HG03064 (cell line): ENCODE measurements around the gene FER.
A peak's percentile ranks its signal among the peaks of the same experiment; 100 is the strongest.
"Not testable (repeated sequence)": the region's sequence is repeated elsewhere in the genome, so short reads cannot be mapped to it uniquely, and the experiment has no call there.

Experiments used
- ATAC-seq: cut with Tn5 transposase; IDR thresholded peaks from one replicate; pipeline ENCODE4 v1.9.1; 2021; ENCODE audit warnings: low read depth; ENCODE audit not compliant: unreplicated experiment

Gene FER

DNA sequence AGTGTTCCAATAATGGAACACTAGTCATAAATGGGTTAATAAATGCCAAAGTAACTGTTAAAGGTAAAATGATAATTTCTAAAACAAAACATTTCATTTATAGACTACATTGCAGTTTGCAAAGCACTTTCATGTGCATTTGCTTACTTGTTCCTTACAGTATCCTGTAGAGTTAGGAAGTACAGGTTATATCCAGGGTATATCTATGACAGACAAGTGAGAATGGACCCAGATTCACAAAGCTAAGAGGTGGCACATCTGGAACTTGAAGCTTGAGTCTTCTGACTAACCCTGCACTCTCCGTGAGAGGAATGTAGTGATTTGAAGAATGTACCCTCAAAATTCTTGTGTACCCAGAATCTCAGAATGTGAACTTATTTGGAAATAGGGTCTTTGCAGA is 121.4 kb downstream of the FER start:
- no peak for ATAC-seq

DNA sequence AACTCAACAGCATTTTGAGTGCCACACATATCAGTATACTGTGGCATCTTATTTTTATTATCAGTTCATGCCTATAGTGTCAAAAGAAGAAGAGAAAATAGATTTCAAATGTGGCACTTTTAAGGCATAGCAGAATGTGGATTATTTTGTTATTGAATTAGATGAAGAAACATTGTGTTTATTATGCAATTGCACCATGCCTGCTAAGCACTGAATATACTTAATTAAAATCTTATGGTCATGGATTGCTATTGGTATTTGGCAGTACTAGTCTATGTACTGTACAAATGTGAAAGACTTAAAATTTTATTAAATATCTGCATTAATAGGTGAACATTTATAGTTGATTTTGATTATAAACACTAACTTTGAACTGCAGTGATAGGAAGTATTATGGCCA is 128.8 kb downstream of the FER start:
- ATAC-seq, result no peak

DNA sequence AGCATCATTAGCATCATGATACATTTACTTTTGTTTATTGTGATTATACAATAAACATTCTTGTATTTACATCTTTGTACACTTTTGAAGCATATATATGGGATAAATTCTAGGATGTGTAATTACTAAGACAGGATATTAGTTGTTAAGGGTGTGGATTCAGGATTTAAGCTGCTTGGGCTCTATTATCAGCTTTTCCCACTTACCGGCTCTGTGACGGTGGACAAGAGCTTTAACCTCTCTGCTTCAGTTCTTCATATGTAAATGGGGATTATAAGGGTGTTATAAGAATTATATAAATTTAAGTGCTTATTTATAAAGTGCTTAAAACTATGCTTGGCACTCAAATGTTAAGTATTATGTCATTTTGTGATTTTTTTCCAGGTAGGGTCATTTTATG is 131.1 kb downstream of the FER start:
- no peak for ATAC-seq

DNA sequence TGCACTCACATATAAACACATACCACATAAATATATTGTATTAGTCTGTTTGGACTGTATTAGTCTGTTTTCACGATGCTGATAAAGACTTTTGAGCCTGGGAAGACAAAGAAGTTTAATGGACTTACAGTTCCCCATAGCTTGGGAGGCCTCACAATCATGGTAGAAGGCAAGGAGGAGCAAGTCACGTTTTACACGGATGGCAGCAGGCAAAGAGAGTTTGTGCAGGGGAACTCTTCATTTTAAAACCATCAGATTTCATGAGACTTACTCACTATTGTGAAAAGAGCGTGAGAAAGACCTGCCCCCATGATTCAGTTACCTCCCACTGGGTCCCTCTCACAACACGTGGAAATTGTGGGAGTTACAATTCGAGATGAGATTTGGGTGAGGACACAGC is 133.4 kb downstream of the FER start:
- ATAC-seq, result no peak

DNA sequence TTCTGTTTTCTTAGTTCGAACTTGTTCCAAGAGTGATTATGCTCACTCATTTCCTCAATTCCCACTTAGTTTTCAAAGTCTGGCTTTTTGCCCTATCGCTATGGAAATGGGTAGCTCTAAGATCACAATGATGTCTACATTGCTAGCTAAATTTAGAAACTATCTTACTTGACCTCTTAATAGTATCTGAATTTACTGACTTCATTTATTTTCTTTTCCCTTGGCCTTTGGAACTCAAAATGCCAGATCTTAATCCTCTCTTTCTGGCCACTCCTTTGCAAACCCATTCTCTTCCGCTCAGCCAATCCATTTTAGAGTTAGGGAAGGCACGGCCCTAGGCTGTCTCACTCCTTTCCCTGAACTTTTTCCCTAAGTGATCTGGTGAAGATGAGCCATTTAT is 137.0 kb downstream of the FER start:
- ATAC-seq, result no peak

DNA sequence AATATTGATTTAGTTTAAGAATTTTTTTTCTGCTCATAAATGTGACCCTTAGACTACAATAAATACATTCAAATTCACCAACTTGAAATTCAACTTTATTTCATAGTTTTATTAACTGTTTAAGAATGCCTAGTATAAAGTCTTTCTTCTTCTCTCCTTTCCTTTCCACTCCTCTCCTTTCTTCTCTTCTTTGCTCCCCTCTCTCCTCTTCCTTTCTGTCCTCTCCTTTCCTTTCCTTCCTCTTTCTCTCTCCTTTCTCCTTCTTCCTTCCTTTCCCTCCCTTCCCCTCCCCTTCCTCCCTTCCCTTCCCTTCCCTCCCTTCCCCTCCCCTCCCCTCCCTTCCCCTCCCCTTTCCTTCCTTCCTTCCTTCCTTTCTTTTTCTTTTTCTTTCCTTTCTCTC is 150.6 kb downstream of the FER start:
- ATAC-seq, result no peak

DNA sequence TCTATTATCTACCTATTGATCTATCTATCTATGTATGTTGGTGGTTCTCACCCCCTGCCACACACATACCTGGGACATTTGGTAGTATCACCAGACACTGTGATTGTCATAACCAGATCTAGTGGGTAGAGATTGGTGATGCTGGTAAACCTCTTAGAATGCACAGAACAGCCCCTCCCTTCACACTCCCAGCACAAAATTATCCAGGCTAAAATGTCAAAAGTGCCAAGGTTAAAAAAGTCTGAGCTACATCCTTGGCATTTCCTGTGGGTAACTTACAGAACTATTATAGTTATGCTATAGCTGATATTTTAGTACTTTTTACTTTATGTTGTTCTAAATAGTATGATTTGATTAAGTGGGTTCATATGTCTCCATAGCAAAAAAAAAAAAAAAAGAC is 151.0 kb downstream of the FER start:
- no peak for ATAC-seq

DNA sequence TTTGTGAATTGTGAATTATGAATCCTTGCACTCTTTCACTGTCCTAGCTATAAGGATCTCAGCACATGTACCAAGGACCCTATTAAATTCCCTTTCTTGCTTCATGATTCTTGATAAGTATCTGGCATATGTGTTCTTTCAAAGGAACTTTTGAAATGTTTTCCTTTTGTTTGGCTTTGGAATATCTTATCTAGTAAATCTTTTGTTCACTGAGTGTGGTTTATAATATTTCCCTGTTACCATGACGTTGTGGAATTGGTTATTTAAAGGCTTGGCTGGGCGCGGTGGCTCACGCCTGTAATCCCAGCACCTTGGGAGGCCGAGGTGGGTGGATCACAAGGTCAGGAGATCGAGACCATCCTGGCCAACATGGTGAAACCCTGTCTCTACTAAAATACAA is 151.5 kb downstream of the FER start:
- not testable (repeated sequence) for ATAC-seq

DNA sequence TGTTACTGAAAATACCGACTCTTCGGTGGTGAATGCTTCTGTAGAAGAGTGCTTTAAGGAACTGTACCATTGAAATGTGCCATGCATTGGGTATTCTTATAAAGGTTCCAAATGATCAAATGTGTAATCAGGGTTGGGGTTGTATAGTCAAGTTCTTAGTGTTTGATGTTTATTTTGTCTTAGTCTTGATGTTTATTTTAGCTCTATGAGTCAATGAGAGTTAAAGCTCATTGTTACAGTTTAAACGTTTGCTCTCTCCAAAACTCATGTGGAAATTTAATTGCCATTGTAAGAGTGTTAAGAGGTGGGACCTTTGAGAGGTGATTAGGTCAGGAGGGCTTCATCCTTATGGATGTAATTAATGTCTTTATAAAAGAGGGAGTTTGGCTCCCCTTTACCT is 153.0 kb downstream of the FER start:
- no peak for ATAC-seq

DNA sequence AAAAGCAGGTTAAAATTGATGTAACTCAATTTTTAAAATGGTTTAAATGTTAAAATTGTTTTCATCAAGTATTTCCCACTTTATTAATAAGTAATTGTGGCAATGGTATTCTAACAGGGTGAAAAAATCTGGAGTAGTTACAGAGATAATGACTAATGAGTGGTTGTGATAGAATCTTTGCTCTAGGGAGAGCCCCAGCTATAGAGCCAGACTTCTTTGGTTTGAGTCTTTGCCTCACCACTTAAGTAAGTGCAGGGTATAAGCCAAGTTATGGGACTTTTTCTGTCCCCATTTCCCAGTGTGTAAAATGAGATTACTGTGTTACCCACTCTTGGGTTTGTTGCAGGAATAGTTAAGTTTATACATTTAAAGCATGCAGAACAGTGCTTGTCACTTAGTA is 158.1 kb downstream of the FER start:
- ATAC-seq, result no peak

DNA sequence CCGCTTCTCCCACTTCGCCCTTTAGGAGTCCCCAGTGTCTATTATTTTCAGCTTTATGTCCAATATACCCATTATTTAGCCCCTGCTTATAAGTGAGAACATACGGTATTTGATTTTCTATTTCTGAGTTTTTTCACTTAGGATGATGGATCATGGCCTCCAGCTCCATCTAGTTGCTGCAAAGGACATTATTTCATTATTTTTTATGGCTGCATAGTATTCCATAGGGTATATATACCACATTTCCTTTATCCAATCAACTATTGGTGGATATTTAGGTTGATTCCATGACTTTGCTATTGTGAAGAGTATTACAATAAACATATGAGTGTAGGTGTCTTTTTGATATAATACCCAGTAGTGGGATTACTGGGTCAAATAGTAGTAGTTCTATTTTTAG is 162.9 kb downstream of the FER start:
- no peak for ATAC-seq

DNA sequence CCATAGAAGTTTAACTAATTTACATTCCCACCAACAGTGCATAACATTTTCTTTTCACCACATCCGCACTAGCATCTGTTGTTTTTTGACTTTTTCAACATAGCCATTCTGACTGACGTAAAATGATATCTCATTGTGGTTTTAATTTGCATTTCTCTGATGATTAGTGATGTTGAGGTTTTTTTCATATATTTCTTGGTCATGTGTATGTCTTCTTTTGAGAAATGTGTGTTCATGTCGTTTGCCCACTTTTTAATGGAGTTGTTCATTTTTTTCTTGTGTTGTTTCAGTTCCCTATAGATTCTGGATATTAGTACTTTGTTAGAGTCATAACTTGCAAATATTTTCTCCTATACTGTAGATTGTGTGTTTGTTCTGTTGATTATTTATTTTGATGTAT is 163.4 kb downstream of the FER start:
- ATAC-seq, result peak; percentile 55

DNA sequence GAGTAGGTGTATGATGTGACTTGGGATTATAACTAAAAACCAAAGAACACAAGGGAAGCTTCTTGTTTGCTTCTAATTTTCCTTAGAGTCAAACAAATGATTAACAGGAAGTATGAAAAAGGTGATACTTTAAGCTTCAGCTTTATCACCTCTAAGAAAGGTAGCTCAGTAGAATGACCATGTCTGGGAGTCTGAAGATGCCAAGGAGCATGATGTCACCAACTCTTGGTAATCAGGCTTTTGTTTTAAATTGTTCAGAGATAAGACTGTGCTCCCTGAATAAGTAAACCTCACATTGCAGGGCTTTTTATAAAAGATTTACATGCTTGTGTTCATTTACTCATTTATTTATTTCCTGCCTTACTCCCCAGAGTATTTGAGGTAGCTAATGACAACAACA is 169.9 kb downstream of the FER start:
- ATAC-seq, result no peak

DNA sequence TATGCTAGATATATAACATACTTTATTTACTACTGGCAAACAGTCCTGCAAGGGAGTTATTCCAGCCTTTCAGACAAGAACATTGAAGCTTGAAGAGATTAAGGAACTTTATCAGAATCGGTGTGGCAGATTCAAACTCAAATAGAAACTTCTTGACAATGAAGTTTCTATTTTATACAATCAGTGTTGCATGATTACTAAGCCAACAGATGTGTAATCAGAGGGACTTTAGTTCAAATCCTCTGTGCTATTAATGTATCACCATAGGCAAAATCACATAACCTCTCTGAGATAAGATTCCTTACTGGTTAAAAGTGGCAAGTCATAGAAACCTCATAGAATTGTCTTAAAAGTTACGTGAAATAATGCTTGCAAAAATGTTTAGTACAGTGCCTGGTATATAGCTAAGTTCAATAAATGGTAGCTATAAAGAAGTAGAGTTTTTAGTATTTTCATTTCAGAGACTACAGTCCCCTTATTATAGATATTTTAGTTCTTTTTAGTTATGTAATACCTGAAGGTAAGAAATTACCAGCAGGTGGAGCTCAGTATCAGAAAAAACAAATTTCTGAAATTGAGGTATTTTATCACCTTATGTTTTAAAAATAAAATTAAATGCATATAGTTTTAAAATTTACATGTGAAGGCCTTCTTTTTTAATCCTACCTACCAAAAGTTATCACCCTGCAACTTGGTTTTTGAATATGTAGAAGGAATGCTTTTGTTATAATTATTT is 172.1 kb downstream of the FER start:
- ATAC-seq, result no peak

DNA sequence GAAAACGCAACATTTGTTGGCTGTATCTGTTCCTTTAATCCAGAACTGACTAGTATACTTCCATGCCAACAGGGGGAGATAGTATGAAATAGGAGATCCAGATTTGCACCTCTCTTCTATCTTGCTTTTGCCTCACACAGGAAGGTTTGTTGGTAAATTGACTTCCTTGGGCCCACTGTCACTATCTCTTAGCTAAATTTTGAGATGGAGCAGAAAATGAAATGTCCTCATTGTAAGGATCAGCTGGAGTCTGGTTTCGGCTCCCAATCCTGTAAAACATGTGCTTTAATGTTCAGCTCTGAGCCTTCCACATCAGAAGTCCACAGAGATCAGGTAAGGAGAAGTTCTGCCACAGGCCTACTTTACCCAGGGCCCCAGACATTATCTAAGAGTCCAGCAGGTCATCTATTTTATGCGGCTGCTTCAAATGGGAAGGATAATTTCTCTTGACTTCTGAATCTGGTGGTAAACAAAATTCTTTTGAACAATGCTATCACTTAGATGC is 176.8 kb downstream of the FER start:
- ATAC-seq, result no peak

DNA sequence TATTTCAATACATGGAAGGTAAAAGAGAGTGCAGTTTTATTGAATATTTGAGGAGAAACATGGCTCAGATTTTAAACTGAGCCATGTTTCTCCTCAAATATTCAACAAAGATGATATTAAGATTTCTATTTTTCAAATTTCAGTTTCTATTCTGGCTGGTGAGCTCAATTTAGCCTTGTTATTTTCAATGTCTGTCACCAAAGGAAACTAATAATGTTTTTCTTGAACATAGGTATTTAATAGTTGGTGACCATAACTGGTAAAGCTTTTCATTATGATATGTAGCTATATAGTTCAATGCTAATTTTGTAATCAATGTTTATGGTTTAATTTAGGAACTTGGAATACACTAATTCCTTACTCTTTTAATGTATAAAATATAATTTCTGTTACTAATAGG is 177.4 kb downstream of the FER start:
- ATAC-seq, result no peak

DNA sequence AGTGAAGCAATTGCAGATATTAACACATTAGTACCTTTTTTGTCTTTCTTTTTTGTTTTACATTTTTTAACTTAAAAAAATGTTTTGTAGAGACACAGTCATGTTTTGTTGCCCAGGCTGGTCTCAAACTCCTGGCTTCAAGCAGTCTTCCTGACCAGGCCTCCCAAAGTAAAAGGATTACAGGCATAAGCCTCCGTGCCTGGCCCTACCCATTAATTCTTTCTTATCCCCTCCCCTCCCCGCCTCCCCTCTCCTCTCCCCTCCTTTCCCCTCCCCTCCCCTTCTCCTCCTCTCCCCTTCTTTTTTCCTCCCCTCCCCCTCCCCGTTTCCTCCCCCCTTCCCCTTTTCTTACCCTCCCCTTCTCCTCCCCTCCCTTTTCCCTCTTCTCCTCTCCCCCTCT is 182.4 kb downstream of the FER start:
- ATAC-seq, result no peak

DNA sequence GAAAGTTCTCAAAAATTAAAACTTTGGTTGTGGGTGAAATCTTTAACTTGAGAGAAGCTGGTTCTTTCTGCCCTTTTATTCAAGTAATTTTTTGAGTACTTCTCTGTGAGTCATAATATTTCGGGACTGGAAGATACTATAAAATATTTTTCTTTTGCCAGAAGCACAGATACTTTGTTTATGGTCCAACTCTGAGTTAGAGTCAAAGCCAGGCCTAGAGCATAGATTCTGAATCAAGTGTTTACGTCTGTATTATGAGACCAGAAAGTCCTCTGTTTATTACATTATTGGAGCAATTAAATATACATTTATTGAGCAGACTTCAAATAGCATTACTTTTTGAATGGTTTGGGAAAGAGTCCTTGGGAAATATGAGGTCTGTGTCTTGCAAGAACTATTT is 187.9 kb downstream of the FER start:
- no peak for ATAC-seq

DNA sequence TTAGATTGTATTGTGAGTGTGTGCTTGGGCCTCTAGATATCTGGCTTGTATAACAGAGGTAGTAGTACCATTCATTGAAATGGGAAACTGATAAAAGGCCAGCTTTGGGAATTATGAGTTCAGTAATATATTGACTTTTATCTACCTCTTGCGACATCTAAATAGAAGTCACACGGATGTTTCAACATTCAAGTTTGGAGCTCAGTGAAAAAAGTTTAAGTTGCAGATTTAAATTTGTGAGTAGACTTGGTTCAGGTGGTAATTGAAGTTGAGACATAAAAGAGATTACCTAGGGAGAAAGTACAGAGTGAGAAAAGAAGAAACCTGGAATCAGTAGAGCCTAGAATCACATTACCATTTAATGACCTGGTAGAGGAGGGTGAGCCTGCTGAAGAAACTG is 189.5 kb downstream of the FER start:
- no peak for ATAC-seq

DNA sequence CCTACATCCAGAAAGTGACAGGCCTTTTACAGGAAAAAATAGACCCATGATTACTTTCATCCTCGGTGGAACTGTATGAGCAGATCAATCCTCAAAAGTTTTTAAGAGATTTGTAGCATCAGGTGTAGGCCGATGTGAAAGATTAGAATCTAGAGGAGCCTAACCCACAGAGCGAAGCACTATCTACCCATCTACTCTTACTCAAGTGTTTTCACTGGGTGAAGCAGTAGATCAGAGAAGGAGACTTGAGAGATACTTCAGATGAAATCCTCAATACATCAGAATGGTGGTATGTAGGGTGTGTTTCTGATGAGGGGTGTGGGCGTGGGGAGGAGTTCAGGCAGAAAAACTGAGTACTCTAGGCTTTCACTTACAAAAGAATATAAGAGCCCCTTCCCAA is 192.8 kb downstream of the FER start:
- no peak for ATAC-seq

DNA sequence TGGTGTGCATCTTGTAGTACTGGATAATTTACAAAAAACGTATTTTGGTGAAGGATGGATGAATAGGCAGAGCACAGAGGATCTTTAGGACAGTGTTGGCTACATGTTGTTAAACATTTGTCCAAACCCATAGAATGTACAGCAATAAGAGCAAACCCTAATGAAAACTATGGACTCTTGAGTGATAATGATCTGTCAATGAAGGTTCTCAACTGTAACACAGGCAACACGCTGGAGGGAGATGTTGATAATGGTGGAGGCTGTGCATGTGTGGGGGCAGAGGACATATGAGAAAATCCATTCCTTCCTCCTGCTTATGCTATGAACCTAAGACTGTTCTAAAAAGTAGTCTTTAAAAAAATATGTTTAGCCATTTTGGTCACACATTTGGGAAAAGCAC is 194.0 kb downstream of the FER start:
- no peak for ATAC-seq

DNA sequence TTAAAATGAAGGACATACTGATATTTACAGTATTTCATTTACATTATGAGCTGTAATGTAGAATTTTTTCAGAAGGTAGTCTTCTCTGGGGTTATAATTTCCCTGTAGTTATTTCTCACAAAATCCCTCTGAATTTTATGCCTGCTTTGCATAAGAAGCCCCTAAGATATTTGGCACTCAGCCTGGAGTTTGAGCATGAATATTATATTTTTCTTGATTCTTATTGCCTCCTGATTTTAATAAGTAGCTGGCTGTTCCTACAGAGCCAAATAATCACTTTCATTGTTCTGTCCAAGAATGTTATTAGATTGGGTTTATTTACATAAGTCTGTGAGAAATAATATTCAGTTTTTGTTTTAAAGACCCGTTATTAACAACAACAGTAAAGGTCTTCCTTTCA is 195.0 kb downstream of the FER start:
- ATAC-seq, result no peak

DNA sequence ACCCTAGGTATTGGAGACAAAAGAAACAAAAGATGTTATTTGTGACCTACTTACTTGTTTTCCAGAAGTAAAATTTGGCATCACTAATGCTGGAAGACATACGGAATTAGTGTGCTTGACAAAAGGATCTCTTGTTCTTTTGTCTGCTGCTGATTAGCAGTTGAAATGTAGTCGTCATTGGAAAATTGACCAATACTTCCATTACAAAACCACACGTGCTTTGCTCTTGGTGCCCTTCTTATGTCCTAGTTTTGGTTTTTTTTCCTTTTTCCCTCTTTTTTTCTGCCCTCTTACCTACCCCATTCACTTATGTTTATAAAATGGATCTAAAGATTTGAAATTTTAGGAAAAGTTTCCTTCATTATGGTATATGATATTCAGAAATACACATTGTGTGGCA is 197.4 kb downstream of the FER start:
- ATAC-seq, result no peak
